Measurements from ENCODE around the gene PARD6G.

The PARD6G gene

GRCh38 chr18:80147037-80147417 is 100.3 kb downstream of the PARD6G start:
- H3K36me3 ChIP-seq (replicated peaks): no peaks in the 10 kb centered on the region
- TF ChIP-seq, protein P1, sequence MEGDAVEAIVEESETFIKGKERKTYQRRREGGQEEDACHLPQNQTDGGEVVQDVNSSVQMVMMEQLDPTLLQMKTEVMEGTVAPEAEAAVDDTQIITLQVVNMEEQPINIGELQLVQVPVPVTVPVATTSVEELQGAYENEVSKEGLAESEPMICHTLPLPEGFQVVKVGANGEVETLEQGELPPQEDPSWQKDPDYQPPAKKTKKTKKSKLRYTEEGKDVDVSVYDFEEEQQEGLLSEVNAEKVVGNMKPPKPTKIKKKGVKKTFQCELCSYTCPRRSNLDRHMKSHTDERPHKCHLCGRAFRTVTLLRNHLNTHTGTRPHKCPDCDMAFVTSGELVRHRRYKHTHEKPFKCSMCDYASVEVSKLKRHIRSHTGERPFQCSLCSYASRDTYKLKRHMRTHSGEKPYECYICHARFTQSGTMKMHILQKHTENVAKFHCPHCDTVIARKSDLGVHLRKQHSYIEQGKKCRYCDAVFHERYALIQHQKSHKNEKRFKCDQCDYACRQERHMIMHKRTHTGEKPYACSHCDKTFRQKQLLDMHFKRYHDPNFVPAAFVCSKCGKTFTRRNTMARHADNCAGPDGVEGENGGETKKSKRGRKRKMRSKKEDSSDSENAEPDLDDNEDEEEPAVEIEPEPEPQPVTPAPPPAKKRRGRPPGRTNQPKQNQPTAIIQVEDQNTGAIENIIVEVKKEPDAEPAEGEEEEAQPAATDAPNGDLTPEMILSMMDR (IDR thresholded peaks at IDR 0.05; ENCODE audit: low read depth, low read length, missing control alignments): no peak
- peak overlapping the region; percentile 73 for H3K4me3 ChIP-seq (ENCODE audit: low read depth, low read length)
- in situ Hi-C loops (cut with HindIII; ENCODE audit: low pct_ligation_motif_present, low sequenced_read_pairs): no loop called here
- no peak overlapping the region for H3K27ac ChIP-seq
- H3K27me3 ChIP-seq (replicated peaks): no peaks in the 10 kb centered on the region
- no peak for DNase-seq

- DNase-seq: no peak
- Histone ChIP-seq H3K27me3 (replicated peaks) (no peaks in the 10 kb centered on the region), H3K4me3 (ENCODE audit: low read depth, low read length) (no peak overlapping the region), H3K27ac (no peak overlapping the region), H3K36me3 (replicated peaks) (peaks cover 1% of the 10 kb centered on the region)
- in situ Hi-C loops (cut with HindIII; ENCODE audit: low pct_ligation_motif_present, low sequenced_read_pairs): no loop called here
- TF ChIP-seq, protein P1 (IDR thresholded peaks at IDR 0.05; ENCODE audit: low read depth, low read length, missing control alignments): no peak
Observed at GRCh38 chr18:80145196-80145804, 102.0 kb downstream of the PARD6G start.

DNA sequence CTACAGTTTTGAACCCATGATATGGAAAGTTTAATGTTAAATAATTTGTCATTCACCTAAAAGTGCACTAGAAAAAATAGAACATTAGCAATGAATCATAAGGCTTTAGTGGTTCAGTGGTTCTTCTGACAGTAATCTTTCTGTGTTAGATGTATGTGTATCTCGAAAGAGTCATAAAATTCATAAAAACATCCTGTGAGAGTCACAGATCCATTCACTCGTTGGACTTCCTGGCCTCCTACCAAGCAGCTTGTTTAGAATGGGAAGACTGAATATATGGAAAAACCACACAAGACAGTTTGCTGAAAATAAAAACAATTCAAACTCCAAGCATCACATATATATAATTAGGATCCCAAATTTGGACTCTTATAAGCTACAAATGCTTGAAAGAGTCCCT is 103.4 kb downstream of the PARD6G start:
- peaks cover 9% of the 10 kb centered on the region for H3K36me3 ChIP-seq (replicated peaks)
- no peak overlapping the region for H3K4me3 ChIP-seq (ENCODE audit: low read depth, low read length)
- in situ Hi-C loops (cut with HindIII; ENCODE audit: low pct_ligation_motif_present, low sequenced_read_pairs): no loop called here
- TF ChIP-seq, protein P1 (IDR thresholded peaks at IDR 0.05; ENCODE audit: low read depth, low read length, missing control alignments): no peak
- no peak overlapping the region for H3K27ac ChIP-seq
- DNase-seq: peak; percentile 35
- H3K27me3 ChIP-seq (replicated peaks): no peaks in the 10 kb centered on the region

GRCh38 chr18:80140455-80140985 is 106.8 kb downstream of the PARD6G start:
- Histone ChIP-seq H3K36me3 (replicated peaks) (peaks cover 35% of the 10 kb centered on the region), H3K4me3 (ENCODE audit: low read depth, low read length) (no peak overlapping the region), H3K27me3 (replicated peaks) (no peaks in the 10 kb centered on the region), H3K27ac (no peak overlapping the region)
- in situ Hi-C loops (cut with HindIII; ENCODE audit: low pct_ligation_motif_present, low sequenced_read_pairs): no loop called here
- DNase-seq: no peak
- TF ChIP-seq, protein P1 (IDR thresholded peaks at IDR 0.05; ENCODE audit: low read depth, low read length, missing control alignments): no peak

- Histone ChIP-seq H3K4me3 (ENCODE audit: low read depth, low read length) (no peak overlapping the region), H3K27me3 (replicated peaks) (no peaks in the 10 kb centered on the region), H3K27ac (no peak overlapping the region), H3K36me3 (replicated peaks) (peaks cover 41% of the 10 kb centered on the region)
- in situ Hi-C loops (cut with HindIII; ENCODE audit: low pct_ligation_motif_present, low sequenced_read_pairs): no loop called here
- DNase-seq: no peak
- TF ChIP-seq, protein P1 (IDR thresholded peaks at IDR 0.05; ENCODE audit: low read depth, low read length, missing control alignments): no peak
Observed at GRCh38 chr18:80137976-80138375, 109.3 kb downstream of the PARD6G start.

DNA sequence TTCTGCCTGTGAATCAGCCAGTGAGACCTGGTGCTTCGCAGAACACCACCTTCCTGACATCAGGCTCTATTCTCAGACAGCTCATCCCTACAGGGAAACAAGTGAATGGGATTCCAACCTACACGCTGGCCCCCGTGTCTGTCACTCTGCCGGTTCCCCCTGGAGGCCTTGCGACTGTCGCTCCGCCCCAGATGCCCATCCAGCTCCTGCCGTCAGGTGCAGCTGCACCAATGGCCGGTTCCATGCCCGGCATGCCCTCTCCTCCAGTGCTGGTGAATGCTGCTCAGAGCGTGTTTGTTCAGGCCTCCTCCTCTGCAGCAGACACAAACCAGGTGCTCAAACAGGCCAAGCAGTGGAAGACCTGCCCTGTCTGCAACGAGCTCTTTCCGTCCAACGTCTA is 110.2 kb downstream of the PARD6G start:
- H3K27ac ChIP-seq: no peak overlapping the region
- peaks cover 41% of the 10 kb centered on the region for H3K36me3 ChIP-seq (replicated peaks)
- no peaks in the 10 kb centered on the region for H3K27me3 ChIP-seq (replicated peaks)
- no peak for DNase-seq
- in situ Hi-C loops (cut with HindIII; ENCODE audit: low pct_ligation_motif_present, low sequenced_read_pairs): no loop called here
- TF ChIP-seq, protein P1 (IDR thresholded peaks at IDR 0.05; ENCODE audit: low read depth, low read length, missing control alignments): no peak
- H3K4me3 ChIP-seq (ENCODE audit: low read depth, low read length): no peak overlapping the region

Data from brain microvascular endothelial cell (primary cell).